Upper lobe of right lung (tissue), 1 donor: ENCODE data around the gene SLC36A4. TPM values are rescaled to one million over a fixed set of nuclear protein-coding genes. Genes with fewer than 3 reads are reported as not detected.

Experiments used
- ATAC-seq: fragments of 200-7000 bp; cut with Tn5 transposase; one replicate; pipeline ENCODE4 v1.9.1; 2020; ENCODE audit warnings: mild to moderate bottlenecking, moderate library complexity
- DNase-seq: peaks from one replicate; pipeline ENCODE4 v3.0.0-alpha.2; 2020
- H3K27ac ChIP-seq: fragments of 200-600 bp; one replicate; pipeline ENCODE4 v1.8.0; 2022
- H3K27me3 ChIP-seq: fragments of 200-600 bp; one replicate; pipeline ENCODE4 v1.8.0; 2022; ENCODE audit warnings: mild to moderate bottlenecking
- H3K36me3 ChIP-seq: fragments of 200-600 bp; one replicate; pipeline ENCODE4 v1.8.0; 2022
- H3K4me1 ChIP-seq: fragments of 200-600 bp; one replicate; pipeline ENCODE4 v1.8.0; 2022
- H3K4me3 ChIP-seq: fragments of 200-600 bp; one replicate; pipeline ENCODE4 v1.8.0; 2022; ENCODE audit warnings: mild to moderate bottlenecking
- H3K9me3 ChIP-seq: fragments of 200-600 bp; one replicate; pipeline ENCODE4 v1.8.0; 2022
- CTCF ChIP-seq: fragments of 200-600 bp; IDR thresholded peaks from one replicate; pipeline ENCODE4 v1.8.0; 2022; ENCODE audit warnings: antibody characterized with exemption
- intact Hi-C: fragments of 100-400 bp; cut with DNase I; formaldehyde crosslinking; loops from one replicate; pipeline ENCODE4 v1.11.0; 2022
- total RNA-seq: library from RNA; stranded (reverse); fragmentation: NEBNext Ultra II Directional; extraction: Animal tissue kit (Norgen Biotek cat#: 25700); gene quantifications from one replicate; pipeline ENCODE4 v1.2.1, GENCODE V29; 2021
- donor health status: DM: no; HTN: yes; CAD: no; lungs with severe emphysema.

The SLC36A4 gene
- total RNA-seq, 1 donor from 2014 or later = 15.8 TPM

- Histone ChIP-seq H3K4me3 (no peak overlapping the region), H3K9me3 (no peaks in the 10 kb centered on the region), H3K27me3 (no peaks in the 10 kb centered on the region), H3K36me3 (no peaks in the 10 kb centered on the region), H3K27ac (no peak overlapping the region), H3K4me1 (no peaks in the 10 kb centered on the region)
- no peak for ATAC-seq
- no peak for DNase-seq
- TF ChIP-seq CTCF = no peak
- intact Hi-C loops = no loop called here
These were observed 11.0 kb upstream of the SLC36A4 start for GRCh38 chr11:93208663-93209270.

GRCh38 chr11:93199616-93200015, 1.8 kb upstream of the SLC36A4 start:
- Histone ChIP-seq H3K36me3 (no peaks in the 10 kb centered on the region), H3K9me3 (no peaks in the 10 kb centered on the region), H3K4me3 (no peak overlapping the region), H3K27ac (no peak overlapping the region), H3K4me1 (peaks cover 8% of the 10 kb centered on the region), H3K27me3 (no peaks in the 10 kb centered on the region)
- intact Hi-C loops = no loop called here
- no peak for TF ChIP-seq CTCF
- no peak for DNase-seq
- ATAC-seq = no peak

GRCh38 chr11:93198215-93198845, 539 bp upstream of the SLC36A4 start:
- Histone ChIP-seq H3K4me3 (peak overlapping the region; percentile 78), H3K9me3 (no peaks in the 10 kb centered on the region), H3K36me3 (no peaks in the 10 kb centered on the region), H3K27ac (peak overlapping the region; percentile 97), H3K4me1 (peaks cover 8% of the 10 kb centered on the region), H3K27me3 (no peaks in the 10 kb centered on the region)
- intact Hi-C loops = no loop called here
- DNase-seq (no peak), ATAC-seq (no peak)
- no peak for TF ChIP-seq CTCF

- Histone ChIP-seq H3K27me3 (no peaks in the 10 kb centered on the region), H3K36me3 (no peaks in the 10 kb centered on the region), H3K9me3 (no peaks in the 10 kb centered on the region), H3K27ac (peak overlapping the region; percentile 97), H3K4me3 (peak overlapping the region; percentile 78), H3K4me1 (peaks cover 8% of the 10 kb centered on the region)
- TF ChIP-seq CTCF = peak; percentile 49
- DNase-seq (no peak), ATAC-seq (no peak)
- intact Hi-C loops = no loop called here
These were observed 893 bp downstream of the SLC36A4 start for GRCh38 chr11:93196816-93197379.

- Histone ChIP-seq H3K27me3 (no peaks in the 10 kb centered on the region), H3K36me3 (no peaks in the 10 kb centered on the region), H3K4me3 (no peak overlapping the region), H3K4me1 (peaks cover 8% of the 10 kb centered on the region), H3K9me3 (no peaks in the 10 kb centered on the region), H3K27ac (no peak overlapping the region)
- no peak for TF ChIP-seq CTCF
- no peak for DNase-seq
- no peak for ATAC-seq
- intact Hi-C loops = no loop called here
These were observed 3.0 kb downstream of the SLC36A4 start for GRCh38 chr11:93194673-93195291.
